Right lobe of liver (tissue), 6 donors: ENCODE data around the gene NCR2. TPM values are rescaled to one million over a fixed set of nuclear protein-coding genes. Genes with fewer than 3 reads are reported as not detected.

Experiments
- ATAC-seq, 4 donors: fragments of 200-7000 bp; cut with Tn5 transposase; one replicate each; pipeline ENCODE4 v1.9.1; 2020; ENCODE audit warnings: mild to moderate bottlenecking in 4 of 4, moderate library complexity in 4 of 4
- DNase-seq, 3 donors: peaks; one replicate each; pipeline ENCODE4 v3.0.0-alpha.2; 2020
- H3K27ac ChIP-seq, 3 donors: fragments of 200-600 bp; one replicate each; pipeline ENCODE4 v1.8.0; 2022
- H3K27me3 ChIP-seq, 2 donors: fragments of 200-600 bp; one replicate each; pipeline ENCODE4 v1.8.0; 2022
- H3K36me3 ChIP-seq, 4 donors: fragments of 200-600 bp; sonication (generic) in 1 of 4; one replicate each; pipeline versions ENCODE4 v1.5.1 to v1.8.0; 2017 to 2022; ENCODE audit warnings: control low read depth in 1 of 4
- H3K4me1 ChIP-seq, 4 donors: fragments of 200-600 bp; sonication (generic) in 1 of 4; one replicate each; pipeline versions ENCODE4 v1.5.1 to v1.8.0; 2017 to 2022; ENCODE audit warnings: control low read depth in 1 of 4
- H3K4me3 ChIP-seq, 3 donors: fragments of 200-600 bp; one replicate each; pipeline ENCODE4 v1.8.0; 2022
- H3K9me3 ChIP-seq, 4 donors: fragments of 200-600 bp; sonication (generic) in 1 of 4; one replicate each; pipeline versions ENCODE4 v1.5.1 to v1.8.0; 2017 to 2022; ENCODE audit warnings: control low read depth in 1 of 4
- POLR2A ChIP-seq: fragments of 450-650 bp; IDR thresholded peaks from one replicate; pipeline ENCODE4 v1.6.1; 2017; ENCODE audit warnings: antibody characterized with exemption, mild to moderate bottlenecking
- WGBS: methylation state at CpG from one replicate; pipeline ENCODE4 v1.1.6; 2018; ENCODE audit warnings: low coverage, low lambda C conversion rate; ENCODE audit not compliant: insufficient coverage; ENCODE audit errors: missing lambda C conversion rate; 5-methylcytosine and 5-hydroxymethylcytosine counted together
- intact Hi-C, 2 donors: fragments of 100-400 bp; cut with DNase I; formaldehyde crosslinking; loops; one replicate each; pipeline versions ENCODE4 v1.11.2 to v1.14.1; 2022
- total RNA-seq, 6 experiments: library from RNA; depleted of rRNA in 2 of 6; stranded (reverse); fragments of >200 nt in 2 of 6; fragmentation: NEBNext Ultra II Directional in 3 of 6; extraction: Animal tissue kit (Norgen Biotek cat#: 25700) in 3 of 6; gene quantifications; one replicate each; pipeline versions ENCODE4 v1.1.0 to v1.2.4, GENCODE V29; 2016 to 2023
- TF ChIP-seq, protein P1 (sequence below), 4 donors: fragments of 200-600 bp in 3 of 4; fragments of 450-650 bp in 1 of 4; IDR thresholded peaks; one replicate each; pipeline versions ENCODE4 v1.5.1 to v1.8.0; 2016 to 2022; ENCODE audit warnings: antibody characterized with exemption in 4 of 4, mild to moderate bottlenecking in 2 of 4
- donor health status: DM: no; HTN: yes; CAD: no.
- donor health status: DM: no; HTN: no; CAD: no.
- donor health status: DM: no; HTN: no; CAD: no.
- donor health status: DM: no; HTN: yes; CAD: no.
- donor health status: DM: no; HTN: yes; CAD: no.

Gene NCR2
- total RNA-seq, 6 experiments from 2014 or later, result not detected

DNA sequence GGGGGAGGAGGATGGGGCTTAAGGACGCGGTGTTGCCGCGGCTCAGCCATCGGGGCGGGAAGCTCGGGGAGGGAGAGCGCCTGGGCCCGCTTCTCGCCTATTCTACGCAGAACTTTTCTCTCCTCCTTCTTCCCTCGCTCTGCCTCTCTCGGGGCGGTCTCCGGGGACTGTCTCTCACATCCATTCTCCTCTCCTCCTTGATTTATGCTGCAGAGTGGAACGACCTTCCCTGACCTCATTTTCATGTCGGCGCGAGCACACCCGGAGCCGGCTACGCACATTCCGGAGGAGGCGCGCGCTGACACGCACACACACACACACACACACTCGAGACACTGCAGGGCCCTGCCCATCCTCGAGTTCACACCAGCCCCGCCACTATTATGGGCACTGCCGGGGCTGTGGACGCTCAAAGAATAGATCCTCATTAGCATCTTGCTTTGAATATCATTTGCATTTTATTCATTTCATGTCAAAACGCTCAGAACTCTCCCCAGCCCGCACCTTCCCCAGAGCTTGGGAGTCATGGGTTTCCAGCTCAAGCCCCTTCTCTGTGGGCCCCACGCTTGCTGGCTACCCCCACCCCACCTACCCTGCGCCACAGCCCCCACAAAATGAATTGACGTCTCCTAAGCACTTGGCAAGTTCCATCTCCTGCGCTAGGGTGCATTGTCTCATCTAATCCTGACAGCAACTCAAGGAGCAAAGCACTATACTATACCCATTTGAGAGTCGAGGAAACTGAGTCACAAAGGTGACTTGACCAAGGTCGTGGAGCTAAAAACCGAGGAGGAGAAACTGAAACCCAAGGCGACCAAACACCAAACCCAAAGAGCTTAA is 36.8 kb downstream of the NCR2 start:
- WGBS, result 4% methylated on average over 33 of the region's 42 CpGs
- Histone ChIP-seq H3K9me3 (no peaks in the 10 kb centered on the region), H3K4me3 (no peak overlapping the region), H3K27ac (no peak overlapping the region), H3K4me1 (peaks cover 0 to 23% (median 0%) of the 10 kb centered on the region in 4 donors), H3K27me3 (peaks cover 0 to 45% of the 10 kb centered on the region in 2 donors), H3K36me3 (no peaks in the 10 kb centered on the region)
- ATAC-seq, result no peak
- DNase-seq, result no peak
- intact Hi-C loops, result loop anchor here in 1 of 2 donors (5.0 to 10.0 kb wide), 2 partner anchors 220 to 303 kb away; no protein-coding TSS in a partner anchor
- TF ChIP-seq, protein P1, sequence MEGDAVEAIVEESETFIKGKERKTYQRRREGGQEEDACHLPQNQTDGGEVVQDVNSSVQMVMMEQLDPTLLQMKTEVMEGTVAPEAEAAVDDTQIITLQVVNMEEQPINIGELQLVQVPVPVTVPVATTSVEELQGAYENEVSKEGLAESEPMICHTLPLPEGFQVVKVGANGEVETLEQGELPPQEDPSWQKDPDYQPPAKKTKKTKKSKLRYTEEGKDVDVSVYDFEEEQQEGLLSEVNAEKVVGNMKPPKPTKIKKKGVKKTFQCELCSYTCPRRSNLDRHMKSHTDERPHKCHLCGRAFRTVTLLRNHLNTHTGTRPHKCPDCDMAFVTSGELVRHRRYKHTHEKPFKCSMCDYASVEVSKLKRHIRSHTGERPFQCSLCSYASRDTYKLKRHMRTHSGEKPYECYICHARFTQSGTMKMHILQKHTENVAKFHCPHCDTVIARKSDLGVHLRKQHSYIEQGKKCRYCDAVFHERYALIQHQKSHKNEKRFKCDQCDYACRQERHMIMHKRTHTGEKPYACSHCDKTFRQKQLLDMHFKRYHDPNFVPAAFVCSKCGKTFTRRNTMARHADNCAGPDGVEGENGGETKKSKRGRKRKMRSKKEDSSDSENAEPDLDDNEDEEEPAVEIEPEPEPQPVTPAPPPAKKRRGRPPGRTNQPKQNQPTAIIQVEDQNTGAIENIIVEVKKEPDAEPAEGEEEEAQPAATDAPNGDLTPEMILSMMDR (IDR thresholded peaks at IDR 0.05), result no peak
- no peak for TF ChIP-seq POLR2A

DNA sequence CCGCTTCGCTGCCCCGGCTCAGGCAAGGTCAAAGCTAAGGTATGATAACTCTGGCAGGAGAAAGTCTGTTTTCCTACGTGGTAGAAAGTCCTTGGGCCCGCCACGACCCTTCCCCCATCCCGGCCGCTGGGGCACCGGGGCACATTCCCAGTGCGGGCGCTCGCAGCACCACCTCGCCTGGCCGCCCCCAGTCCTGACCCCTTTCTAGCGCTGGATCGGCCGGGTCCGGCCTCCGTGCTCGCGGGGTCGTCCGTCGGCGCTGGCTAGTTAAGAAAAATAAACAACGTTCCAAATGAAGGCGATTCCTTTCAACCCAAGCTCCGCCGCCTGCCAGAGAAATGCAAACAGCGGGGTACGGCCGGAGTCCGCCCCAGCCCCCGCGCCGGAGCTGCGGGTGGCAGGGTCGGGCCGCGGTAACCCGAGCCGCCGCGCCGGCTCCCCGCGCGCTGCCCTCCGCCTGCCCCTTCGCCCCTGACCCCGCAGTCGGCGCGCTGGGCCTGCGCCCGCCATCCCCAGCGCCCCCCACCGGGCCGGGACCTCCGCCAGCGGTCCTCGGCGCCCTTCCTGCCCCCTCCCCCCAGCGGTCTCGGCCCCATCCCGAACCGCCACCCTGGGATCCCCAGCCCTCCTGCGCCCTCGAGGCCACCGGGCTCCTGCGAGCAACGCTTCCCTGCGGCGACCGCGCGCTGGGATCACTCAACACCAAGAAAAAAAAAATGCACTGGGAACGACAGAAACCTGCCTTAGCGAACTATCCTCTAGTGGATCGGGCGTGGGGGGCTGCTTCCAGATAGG is 37.6 kb downstream of the NCR2 start:
- DNase-seq (no peak), ATAC-seq (no peak)
- TF ChIP-seq, protein P1 (IDR thresholded peaks at IDR 0.05), result no peak
- TF ChIP-seq POLR2A, result no peak
- Histone ChIP-seq H3K4me3 (no peak overlapping the region), H3K36me3 (no peaks in the 10 kb centered on the region), H3K27me3 (peaks cover 0 to 45% of the 10 kb centered on the region in 2 donors), H3K4me1 (peaks cover 0 to 23% (median 0%) of the 10 kb centered on the region in 4 donors), H3K27ac (no peak overlapping the region), H3K9me3 (no peaks in the 10 kb centered on the region)
- WGBS, result 2% methylated on average over 23 of the region's 81 CpGs
- intact Hi-C loops, result loop anchor here in 1 of 2 donors (5.0 to 10.0 kb wide), 2 partner anchors 219 to 302 kb away; no protein-coding TSS in a partner anchor

DNA sequence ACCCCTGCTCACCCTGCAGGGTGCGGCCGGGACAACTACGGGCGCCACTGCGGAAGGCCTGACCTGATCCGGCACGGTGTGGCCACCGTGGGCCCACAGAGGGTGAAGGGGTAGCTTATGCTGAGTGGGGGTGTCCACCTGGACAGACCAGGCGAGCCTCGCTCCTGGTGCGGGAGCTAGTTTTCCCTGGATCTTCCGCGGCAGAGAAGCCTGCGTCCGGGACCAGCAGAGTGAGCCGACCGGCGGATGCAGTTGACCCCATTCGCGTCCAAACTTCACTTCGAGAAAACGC is 38.2 kb downstream of the NCR2 start:
- Histone ChIP-seq H3K4me3 (no peak overlapping the region), H3K9me3 (no peaks in the 10 kb centered on the region), H3K4me1 (peaks cover 0 to 23% (median 0%) of the 10 kb centered on the region in 4 donors), H3K27ac (no peak overlapping the region), H3K36me3 (no peaks in the 10 kb centered on the region), H3K27me3 (peaks cover 0 to 45% of the 10 kb centered on the region in 2 donors)
- intact Hi-C loops, result loop anchor here in 1 of 2 donors (5.0 to 10.0 kb wide), 2 partner anchors 219 to 301 kb away; no protein-coding TSS in a partner anchor
- WGBS, result no CpG with 5 or more reads among the region's 22 CpGs
- no peak for TF ChIP-seq POLR2A
- TF ChIP-seq, protein P1 (IDR thresholded peaks at IDR 0.05), result no peak
- no peak for ATAC-seq
- no peak for DNase-seq

DNA sequence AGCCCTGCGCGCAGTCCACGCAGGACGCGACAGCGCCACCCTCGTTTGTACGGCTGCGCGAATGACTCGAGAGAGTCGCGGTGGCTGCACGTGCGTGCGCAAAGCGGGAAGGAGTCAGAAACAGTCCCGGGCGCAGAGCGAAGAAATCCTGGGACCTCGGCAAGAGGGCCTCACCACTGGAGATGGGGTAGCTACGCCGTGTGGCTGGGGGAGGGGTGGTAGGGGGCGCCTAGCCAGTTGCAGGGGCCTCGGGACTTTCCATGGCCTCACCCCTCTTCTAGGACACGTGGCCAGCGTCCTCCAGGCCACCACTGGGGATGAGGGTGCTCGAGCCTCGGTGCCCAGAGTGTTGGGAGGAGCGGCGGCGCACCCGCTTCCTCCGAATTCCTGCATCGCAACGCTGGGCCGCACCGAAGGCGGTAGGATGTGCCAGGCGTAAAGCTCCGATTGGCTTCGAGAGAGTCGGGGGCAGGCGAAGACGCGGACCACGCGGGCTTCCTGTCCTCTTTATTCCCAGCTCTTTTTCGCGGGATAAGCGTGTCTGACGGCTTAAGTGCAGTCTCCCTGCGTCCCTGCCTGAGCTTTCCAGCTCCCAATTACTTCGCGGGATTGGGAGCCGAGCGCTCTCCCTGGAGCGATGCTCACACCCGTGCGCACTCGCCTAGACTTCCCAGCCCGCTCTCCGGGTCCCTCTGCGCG is 38.7 kb downstream of the NCR2 start:
- H3K9me3 ChIP-seq, result no peaks in the 10 kb centered on the region
- no peak overlapping the region for H3K27ac ChIP-seq
- no peaks in the 10 kb centered on the region for H3K36me3 ChIP-seq
- WGBS, result 11% methylated on average over 20 of the region's 65 CpGs
- H3K27me3 ChIP-seq, result peaks cover 0 to 45% of the 10 kb centered on the region in 2 donors
- no peak for ATAC-seq
- no peak for DNase-seq
- TF ChIP-seq, protein P1 (IDR thresholded peaks at IDR 0.05), result no peak
- TF ChIP-seq POLR2A, result no peak
- H3K4me3 ChIP-seq, result no peak overlapping the region
- intact Hi-C loops, result loop anchor here in 1 of 2 donors (5.0 to 10.0 kb wide), 2 partner anchors 218 to 301 kb away; no protein-coding TSS in a partner anchor
- H3K4me1 ChIP-seq, result peaks cover 0 to 23% (median 0%) of the 10 kb centered on the region in 4 donors
